Skin epidermis (tissue), 12 donors: ENCODE results near the gene PAK6.

Experiments
- H3K27ac ChIP-seq, 21 experiments: fragments of 200-600 bp; sonication (generic) in 11 of 21; one replicate each; pipeline ENCODE4 v1.5.0; 2020; ENCODE audit warnings: mild to moderate bottlenecking in 3 of 21, inconsistent platforms in 2 of 21, moderate library complexity in 2 of 21
- H3K4me3 ChIP-seq, 7 experiments: fragments of 200-600 bp; sonication (generic) in 2 of 7; one replicate each; pipeline ENCODE4 v1.5.0; 2020; ENCODE audit warnings: inconsistent platforms in 2 of 7, mild to moderate bottlenecking in 2 of 7, moderate library complexity in 1 of 7

PAK6 gene

GRCh38 chr15:40238532-40239403, at the start of gene PAK6:
Gene PAK6 (plus strand): TSS chr15:40239063. CDS start chr15:40264786, 25,723 bp downstream.
- peak within 1 kb of the TSS; percentile 20 to 88 (median 75) for H3K27ac ChIP-seq
- peak within 1 kb of the TSS; percentile 8 to 44 (median 28) for H3K4me3 ChIP-seq

DNA sequence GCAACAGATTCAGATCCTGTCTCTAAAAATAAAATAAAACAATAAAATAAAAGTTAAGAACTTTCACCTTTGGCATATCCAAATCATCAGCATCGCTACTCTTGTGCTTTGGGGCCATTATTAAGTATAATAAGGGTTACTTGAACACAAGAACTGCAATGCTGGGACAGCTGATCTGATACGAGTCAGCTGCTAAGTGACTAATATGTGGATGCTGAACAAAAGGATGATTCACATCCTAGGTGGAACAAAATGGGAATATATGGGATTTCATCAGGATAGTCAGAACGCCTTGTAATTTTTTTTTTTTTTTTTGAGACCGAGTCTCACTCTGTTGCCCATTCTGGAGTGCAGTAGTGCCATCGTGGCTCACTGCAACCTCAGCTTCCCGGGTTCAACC, 48.3 kb upstream of the PAK6 start:
- no peak overlapping the region for H3K4me3 ChIP-seq
- H3K27ac ChIP-seq: no peak overlapping the region

DNA sequence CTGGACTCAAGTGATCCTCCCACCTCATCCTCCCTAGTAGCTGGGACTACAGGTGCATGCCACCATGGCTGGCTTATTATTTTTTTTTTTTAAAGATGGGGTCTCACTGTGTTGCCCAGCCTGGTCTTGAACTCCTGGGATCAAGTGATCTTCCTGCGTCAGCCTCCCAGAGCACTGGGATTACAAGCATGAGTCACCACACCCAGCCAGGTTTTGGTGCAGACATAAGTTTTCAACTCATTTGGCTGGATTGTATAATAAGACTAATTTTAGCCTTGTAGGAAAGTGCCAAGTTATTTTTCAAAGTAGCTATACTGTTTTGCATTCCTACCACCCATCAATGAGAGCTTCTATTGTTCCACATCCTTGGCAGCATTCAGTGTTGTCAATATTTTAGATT, 45.9 kb upstream of the PAK6 start:
- Histone ChIP-seq H3K27ac (no peak overlapping the region), H3K4me3 (no peak overlapping the region)

- Histone ChIP-seq H3K27ac (no peak overlapping the region), H3K4me3 (no peak overlapping the region)
Observed at GRCh38 chr15:40197434-40197833, 41.4 kb upstream of the PAK6 start.

- no peak overlapping the region for H3K27ac ChIP-seq
Observed at GRCh38 chr15:40198355-40199085, 40.3 kb upstream of the PAK6 start.

DNA sequence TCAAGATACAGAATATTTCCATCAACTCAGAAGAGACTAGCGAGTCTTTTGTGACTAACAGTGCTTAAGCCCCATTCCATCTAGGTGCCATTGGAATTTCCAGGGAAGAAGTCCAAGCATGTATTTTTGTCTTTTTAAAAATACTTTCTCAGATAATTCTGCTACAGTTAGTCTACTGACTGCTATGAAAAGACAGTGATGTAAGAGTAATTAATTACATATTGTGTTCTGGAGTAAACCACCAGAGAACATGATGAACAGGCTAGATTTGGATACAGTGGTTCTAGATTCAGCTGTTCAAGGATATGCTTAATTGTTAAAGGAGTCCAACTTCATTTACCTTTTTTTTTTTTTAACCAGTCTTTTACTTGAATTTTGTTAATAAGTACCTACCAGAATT, 34.8 kb upstream of the PAK6 start:
- H3K27ac ChIP-seq: no peak overlapping the region
- no peak overlapping the region for H3K4me3 ChIP-seq

More at GRCh38 chr15:40198355-40199085, 40.3 kb upstream of the PAK6 start:
- no peak overlapping the region for H3K4me3 ChIP-seq

DNA sequence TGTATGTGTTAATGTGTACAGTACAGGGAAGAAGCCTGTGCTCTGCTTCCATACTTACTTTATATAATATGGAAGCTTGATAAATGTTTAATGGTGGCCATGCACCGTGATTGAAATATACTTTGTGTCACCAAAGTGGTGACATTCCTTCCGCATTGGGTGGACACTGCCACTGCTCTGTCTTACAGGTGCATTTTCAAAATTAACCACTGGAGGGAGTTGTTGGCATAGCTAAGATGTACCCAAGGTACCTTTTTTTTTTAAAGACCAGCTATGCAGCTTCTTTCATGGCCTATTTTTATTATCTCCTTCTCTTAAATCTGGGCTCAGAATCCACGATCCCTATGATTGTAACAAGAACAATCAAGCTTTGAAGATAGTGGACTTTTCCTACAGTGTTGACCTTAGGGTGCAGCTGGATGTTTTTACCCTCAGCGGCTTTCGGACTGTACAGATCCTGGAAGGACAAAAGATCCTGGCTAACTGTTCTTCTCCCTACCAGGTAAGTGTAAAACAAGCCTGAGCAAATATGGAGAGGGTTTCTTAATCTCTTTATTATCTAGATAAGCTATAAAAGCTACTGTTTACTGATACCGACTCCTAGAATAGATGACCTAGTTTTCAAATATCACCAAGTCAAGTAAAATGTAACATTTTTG, 21.6 kb upstream of the PAK6 start:
- H3K4me3 ChIP-seq: no peak overlapping the region
- H3K27ac ChIP-seq: no peak overlapping the region

DNA sequence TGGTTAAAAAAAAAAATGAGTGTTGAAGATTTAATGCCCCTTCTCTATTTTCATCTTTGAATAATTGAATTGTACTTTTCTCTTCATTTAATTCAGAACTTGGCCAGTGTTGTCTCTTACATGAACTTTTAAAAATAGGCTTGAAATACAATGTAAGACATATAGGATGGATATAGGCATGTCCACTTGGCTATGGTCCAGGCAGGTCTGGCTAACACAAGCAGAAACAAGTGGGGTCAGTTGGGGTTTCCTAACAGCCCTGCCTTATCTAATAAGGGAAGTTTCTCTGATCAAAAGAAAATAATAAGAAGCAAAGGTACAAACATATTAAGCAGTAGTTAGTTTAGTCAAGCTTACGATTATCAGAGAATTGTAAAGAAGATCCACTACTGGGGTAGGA, 19.1 kb upstream of the PAK6 start:
- Histone ChIP-seq H3K27ac (no peak overlapping the region), H3K4me3 (no peak overlapping the region)

DNA sequence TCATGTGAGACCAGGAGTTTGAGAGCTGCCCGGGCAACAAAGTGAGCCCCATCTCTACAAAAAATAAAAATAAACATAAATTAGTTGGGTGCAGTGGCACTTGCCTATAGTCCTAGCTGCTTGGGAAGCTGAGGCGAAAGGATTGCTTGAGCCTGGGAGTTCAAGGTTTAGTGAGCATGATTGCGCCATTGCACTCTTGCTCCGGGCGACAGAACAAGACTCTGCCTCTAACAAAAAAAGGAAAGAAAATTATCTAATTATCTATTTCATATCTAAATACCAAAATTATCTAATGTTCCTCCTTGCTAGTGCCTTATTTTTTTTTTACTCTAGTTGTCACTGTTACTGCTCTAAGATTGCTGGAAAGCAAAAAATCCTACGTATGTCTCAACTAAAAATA, 16.7 kb upstream of the PAK6 start:
- Histone ChIP-seq H3K4me3 (no peak overlapping the region), H3K27ac (no peak overlapping the region)

DNA sequence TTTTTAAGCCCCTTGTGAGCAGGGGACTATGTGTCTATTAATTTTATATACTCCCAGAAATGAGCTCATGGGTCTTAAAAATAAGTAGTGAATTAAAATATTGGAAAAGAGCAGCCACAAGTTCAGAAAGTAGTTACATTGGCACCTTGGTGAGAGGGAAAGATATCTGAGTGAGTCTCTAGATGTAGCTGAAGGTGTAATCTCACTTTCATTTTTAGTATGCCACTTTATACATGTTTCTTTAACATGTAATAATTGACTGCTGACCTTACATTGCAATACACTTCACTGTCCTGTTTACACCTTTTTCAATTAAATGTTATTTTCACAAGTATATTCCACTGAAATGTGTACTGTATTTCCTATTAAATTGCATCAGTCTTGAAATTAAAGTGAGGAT, 12.1 kb upstream of the PAK6 start:
- H3K27ac ChIP-seq: no peak overlapping the region
- H3K4me3 ChIP-seq: no peak overlapping the region

- no peak overlapping the region for H3K4me3 ChIP-seq
- no peak overlapping the region for H3K27ac ChIP-seq
Observed at GRCh38 chr15:40229316-40229715, 9.5 kb upstream of the PAK6 start.

DNA sequence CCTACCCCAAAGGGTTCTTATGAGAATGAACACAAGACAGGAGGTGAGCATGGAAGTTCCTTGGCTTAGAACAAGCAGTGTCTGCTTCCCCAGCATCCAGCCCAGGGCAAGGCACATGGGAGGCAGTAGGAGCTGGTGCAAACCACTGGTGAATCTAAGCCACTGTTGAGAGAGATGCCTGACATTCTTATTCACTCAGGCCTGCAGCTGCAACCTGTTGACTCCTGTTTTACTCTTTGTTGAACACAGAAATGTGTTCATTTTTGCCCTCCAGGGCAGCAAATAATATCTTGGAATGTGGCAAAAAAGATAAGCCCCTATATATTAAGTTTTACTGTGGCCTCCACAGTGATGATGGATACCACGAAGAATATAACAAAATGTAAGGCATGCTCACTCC, 8.9 kb upstream of the PAK6 start:
- no peak overlapping the region for H3K4me3 ChIP-seq
- H3K27ac ChIP-seq: no peak overlapping the region

DNA sequence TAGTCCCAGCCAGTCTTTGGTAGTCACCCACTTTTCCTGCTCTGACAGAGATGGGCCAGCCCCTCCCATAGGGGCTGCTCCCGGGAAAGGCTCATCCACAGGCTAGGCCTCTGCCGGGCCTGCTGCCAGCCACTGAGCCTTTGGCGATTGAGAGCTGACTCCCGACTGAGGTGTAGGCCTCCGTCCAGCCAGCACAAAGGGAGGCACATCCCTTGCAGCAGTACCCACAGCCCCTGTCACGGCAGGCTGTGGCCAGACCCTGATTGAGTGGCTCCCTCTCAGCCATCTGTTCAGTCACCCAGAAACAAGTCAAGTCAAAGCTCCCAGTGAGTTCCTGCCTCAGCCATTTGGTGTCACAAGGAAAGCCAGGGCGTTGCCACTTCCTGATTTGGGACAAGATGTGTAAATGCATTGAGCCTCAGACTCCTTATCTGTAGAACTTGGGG, 6.2 kb upstream of the PAK6 start:
- Histone ChIP-seq H3K4me3 (no peak overlapping the region), H3K27ac (peak overlapping the region in 17 of 21 experiments; percentile 10 to 87 (median 52))

GRCh38 chr15:40233727-40234577, 4.9 kb upstream of the PAK6 start:
- Histone ChIP-seq H3K27ac (peak overlapping the region in 20 of 21 experiments; percentile 10 to 87 (median 64)), H3K4me3 (no peak overlapping the region)

DNA sequence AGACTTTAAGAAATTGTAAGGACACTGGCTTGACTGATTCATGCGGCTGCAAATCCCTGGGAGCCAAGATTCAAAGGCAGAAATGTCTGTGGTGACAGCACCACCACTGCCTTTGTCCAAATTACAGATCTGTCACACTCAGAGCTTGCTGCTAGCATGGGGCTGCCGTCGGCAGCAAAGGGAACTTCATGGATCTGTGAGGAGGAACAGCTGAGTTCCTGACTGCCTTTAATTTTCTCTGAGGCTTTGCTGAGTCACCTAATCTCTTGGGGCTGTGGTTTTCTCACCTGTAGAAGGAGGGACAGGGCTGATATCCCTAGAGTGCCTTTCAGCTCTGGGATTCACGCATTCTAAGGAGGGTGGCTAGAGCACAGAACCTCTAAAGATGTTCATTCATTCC, 4.1 kb upstream of the PAK6 start:
- peak overlapping the region in 16 of 21 experiments; percentile 9 to 83 (median 57) for H3K27ac ChIP-seq
- H3K4me3 ChIP-seq: no peak overlapping the region

DNA sequence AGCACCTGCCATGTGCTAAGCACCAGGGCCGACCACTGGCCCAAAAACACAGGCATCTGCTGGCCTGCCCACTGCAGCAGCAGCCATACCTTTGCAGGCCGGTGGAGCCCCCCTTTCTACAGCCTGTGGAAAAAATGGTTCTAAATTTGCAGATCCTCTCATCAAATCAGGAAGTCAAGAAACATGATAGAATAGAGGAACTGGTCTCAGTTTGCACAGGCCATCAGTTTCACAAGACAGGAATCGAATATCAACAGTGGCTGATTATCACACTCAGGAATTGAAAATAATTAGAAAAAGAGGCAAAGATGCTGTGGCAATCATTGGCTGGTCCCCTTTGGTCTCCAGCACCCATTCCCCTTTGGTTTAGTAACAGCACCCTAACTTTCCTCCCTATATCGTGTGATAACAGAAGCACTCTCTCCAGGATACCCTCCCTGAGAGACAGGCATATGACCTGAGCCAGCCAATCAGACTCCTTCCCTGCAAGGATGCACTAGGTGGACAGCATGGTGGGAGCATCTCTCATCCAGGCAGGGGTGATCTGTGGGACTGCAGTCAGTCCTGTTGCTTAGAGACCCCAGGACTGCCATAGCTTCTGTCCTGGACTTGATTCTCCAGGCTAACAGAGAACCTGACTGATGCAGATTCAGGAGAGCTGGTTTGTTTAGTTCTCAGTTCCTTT, 3.5 kb upstream of the PAK6 start:
- H3K27ac ChIP-seq: peak overlapping the region in 16 of 21 experiments; percentile 9 to 83 (median 57)
- no peak overlapping the region for H3K4me3 ChIP-seq

GRCh38 chr15:40239404-40239692, 485 bp downstream of the PAK6 start:
- Histone ChIP-seq H3K4me3 (peak overlapping the region; percentile 8 to 44 (median 28)), H3K27ac (peak overlapping the region in 20 of 21 experiments; percentile 20 to 88 (median 76))

DNA sequence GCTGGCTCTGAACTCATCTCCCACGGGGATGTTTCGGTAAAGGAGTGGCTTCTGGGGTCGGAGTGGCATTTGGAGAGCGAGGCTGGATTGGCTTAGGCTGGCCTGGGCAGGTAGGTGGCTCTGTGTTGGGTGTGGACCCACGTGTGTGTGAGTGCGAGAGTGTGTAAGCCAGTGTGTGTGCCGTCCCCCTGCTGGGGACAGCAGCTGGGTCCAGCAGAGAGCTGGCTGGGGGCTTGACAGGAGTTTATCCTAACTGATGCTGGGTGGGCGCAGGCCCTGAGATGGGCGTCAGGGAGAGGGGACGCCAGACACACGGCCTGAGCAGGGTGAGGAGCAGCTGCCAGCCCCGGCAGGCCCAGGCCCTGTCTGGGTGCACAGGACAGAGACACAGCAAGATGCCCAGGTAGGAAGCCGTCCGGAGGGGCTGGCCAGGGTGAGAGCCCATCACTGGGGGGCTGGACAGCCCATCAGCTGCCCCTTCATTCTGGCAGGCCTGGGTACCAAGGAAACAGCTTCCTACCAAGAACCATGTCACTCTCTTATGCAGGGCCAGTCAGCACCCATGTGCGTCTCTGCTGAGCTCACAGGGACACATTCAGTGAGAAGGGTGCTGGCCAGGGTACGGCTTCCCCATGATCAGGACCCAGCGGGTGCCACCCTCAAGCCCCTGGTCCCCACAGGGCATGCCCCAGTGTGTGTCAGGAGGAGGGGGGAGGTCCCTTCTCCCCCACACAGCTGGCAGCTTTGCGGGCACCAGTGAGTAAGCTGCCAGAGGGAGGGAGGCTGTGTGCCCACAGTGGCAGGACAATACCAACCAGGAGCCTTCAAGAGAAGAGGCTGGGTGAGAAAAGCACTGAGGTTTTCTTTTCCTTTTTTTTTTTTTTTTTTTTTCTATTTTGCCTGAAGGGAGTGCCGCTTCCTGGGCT, 1.1 kb downstream of the PAK6 start:
- H3K27ac ChIP-seq: peak overlapping the region; percentile 20 to 88 (median 75)
- H3K4me3 ChIP-seq: peak overlapping the region; percentile 7 to 44 (median 28)
